Measurements from ENCODE around the gene KRT86. TPM values are rescaled to one million over a fixed set of nuclear protein-coding genes. Genes with fewer than 3 reads are reported as not detected.

KRT86 gene
- total RNA-seq, 4 donors from 2014 or later, result 1.0 to 289 (median 37.0) TPM

DNA sequence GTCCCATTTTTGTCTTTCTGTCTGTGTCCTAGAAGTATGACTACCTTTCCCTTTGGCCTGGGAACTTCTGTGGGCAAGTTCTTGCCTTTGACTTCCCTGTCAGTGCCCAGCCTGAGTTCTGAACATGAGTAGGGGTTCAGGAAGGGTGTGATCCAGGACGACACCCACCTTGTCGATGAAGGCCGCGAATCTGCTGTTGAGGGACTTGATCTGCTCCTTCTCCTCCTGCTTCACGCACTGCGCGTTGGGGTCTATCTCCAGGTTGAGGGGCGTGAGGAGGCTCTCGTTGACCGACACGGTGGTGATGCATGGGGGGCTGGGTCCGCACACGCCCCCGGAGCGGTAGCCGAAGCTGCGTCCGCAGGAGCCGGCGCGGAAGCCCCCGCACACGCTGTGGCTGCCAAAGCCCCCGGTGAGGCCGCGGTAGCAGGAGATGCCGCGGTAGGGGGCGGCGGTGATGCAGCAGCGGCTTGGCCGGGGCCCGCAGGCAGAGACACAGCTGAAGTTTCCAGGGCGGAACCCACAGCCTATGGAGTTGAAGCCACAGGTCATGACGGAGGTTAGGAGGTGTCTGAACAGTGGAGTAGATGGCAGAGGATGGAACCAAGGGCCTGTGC lies 46.4 kb downstream of the KRT86 start, which contains the start of gene KRT83:
Gene KRT83, minus strand, starts transcription at position 615 of the 617 bp plus-strand sequence. Its CDS starts 63 bp downstream, at position 552.
- peaks cover 5% of the 10 kb centered on the region for H3K4me1 ChIP-seq
- peaks cover 28% of the 10 kb centered on the region for H3K27me3 ChIP-seq
- whole genome bisulfite sequencing, result 69% methylated on average over 29 of the region's 35 CpGs
- no peak within 1 kb of the TSS for H3K4me3 ChIP-seq
- no peaks in the 10 kb centered on the region for H3K36me3 ChIP-seq
- H3K27ac ChIP-seq, result no peak within 1 kb of the TSS
- no peak for TF ChIP-seq EP300 (IDR thresholded peaks at IDR 0.05)
- TF ChIP-seq, protein P1, sequence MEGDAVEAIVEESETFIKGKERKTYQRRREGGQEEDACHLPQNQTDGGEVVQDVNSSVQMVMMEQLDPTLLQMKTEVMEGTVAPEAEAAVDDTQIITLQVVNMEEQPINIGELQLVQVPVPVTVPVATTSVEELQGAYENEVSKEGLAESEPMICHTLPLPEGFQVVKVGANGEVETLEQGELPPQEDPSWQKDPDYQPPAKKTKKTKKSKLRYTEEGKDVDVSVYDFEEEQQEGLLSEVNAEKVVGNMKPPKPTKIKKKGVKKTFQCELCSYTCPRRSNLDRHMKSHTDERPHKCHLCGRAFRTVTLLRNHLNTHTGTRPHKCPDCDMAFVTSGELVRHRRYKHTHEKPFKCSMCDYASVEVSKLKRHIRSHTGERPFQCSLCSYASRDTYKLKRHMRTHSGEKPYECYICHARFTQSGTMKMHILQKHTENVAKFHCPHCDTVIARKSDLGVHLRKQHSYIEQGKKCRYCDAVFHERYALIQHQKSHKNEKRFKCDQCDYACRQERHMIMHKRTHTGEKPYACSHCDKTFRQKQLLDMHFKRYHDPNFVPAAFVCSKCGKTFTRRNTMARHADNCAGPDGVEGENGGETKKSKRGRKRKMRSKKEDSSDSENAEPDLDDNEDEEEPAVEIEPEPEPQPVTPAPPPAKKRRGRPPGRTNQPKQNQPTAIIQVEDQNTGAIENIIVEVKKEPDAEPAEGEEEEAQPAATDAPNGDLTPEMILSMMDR (IDR thresholded peaks at IDR 0.05), result no peak
- no peak for TF ChIP-seq POLR2A (IDR thresholded peaks at IDR 0.05)
- no peak for TF ChIP-seq POLR2AphosphoS5 (IDR thresholded peaks at IDR 0.05)
- H3K9me3 ChIP-seq, result no peaks in the 10 kb centered on the region
- peak in 1 of 2 donors; percentile 48 for DNase-seq (ENCODE audit: low spot score in 2 of 2)

- TF ChIP-seq, protein P1 (IDR thresholded peaks at IDR 0.05), result no peak
- TF ChIP-seq EP300 (IDR thresholded peaks at IDR 0.05) (no peak), POLR2AphosphoS5 (IDR thresholded peaks at IDR 0.05) (no peak), POLR2A (IDR thresholded peaks at IDR 0.05) (no peak)
- Histone ChIP-seq H3K36me3 (no peaks in the 10 kb centered on the region), H3K4me3 (no peak overlapping the region), H3K27me3 (peaks cover 28% of the 10 kb centered on the region), H3K4me1 (peaks cover 5% of the 10 kb centered on the region), H3K27ac (no peak overlapping the region), H3K9me3 (no peaks in the 10 kb centered on the region)
- 56% methylated on average over 4 of the region's 4 CpGs for WGBS
- DNase-seq (ENCODE audit: low spot score in 2 of 2), result peak in 1 of 2 donors; percentile 55
Measured at GRCh38 chr12:52321418-52321817, 47.0 kb downstream of the KRT86 start.

GRCh38 chr12:52322069-52322468 lies 47.6 kb downstream of the KRT86 start:
- H3K4me3 ChIP-seq, result no peak overlapping the region
- H3K9me3 ChIP-seq, result no peaks in the 10 kb centered on the region
- no peak for TF ChIP-seq POLR2AphosphoS5 (IDR thresholded peaks at IDR 0.05)
- TF ChIP-seq, protein P1 (IDR thresholded peaks at IDR 0.05), result no peak
- TF ChIP-seq POLR2A (IDR thresholded peaks at IDR 0.05), result no peak
- no peak for TF ChIP-seq EP300 (IDR thresholded peaks at IDR 0.05)
- WGBS, result 84% methylated on average over 1 of the region's 1 CpG
- H3K27ac ChIP-seq, result no peak overlapping the region
- H3K4me1 ChIP-seq, result peaks cover 5% of the 10 kb centered on the region
- H3K27me3 ChIP-seq, result peaks cover 28% of the 10 kb centered on the region
- no peak for DNase-seq (ENCODE audit: low spot score in 2 of 2)
- no peaks in the 10 kb centered on the region for H3K36me3 ChIP-seq

GRCh38 chr12:52323001-52323400 lies 48.6 kb downstream of the KRT86 start:
- Histone ChIP-seq H3K9me3 (no peaks in the 10 kb centered on the region), H3K4me3 (no peak overlapping the region), H3K36me3 (no peaks in the 10 kb centered on the region), H3K4me1 (peaks cover 9% of the 10 kb centered on the region), H3K27me3 (peaks cover 28% of the 10 kb centered on the region), H3K27ac (no peak overlapping the region)
- no peak for TF ChIP-seq POLR2A (IDR thresholded peaks at IDR 0.05)
- TF ChIP-seq, protein P1 (IDR thresholded peaks at IDR 0.05), result no peak
- no peak for TF ChIP-seq EP300 (IDR thresholded peaks at IDR 0.05)
- TF ChIP-seq POLR2AphosphoS5 (IDR thresholded peaks at IDR 0.05), result no peak
- 64% methylated on average over 1 of the region's 1 CpG for WGBS
- peak in 1 of 2 donors; percentile 26 for DNase-seq (ENCODE audit: low spot score in 2 of 2)

DNA sequence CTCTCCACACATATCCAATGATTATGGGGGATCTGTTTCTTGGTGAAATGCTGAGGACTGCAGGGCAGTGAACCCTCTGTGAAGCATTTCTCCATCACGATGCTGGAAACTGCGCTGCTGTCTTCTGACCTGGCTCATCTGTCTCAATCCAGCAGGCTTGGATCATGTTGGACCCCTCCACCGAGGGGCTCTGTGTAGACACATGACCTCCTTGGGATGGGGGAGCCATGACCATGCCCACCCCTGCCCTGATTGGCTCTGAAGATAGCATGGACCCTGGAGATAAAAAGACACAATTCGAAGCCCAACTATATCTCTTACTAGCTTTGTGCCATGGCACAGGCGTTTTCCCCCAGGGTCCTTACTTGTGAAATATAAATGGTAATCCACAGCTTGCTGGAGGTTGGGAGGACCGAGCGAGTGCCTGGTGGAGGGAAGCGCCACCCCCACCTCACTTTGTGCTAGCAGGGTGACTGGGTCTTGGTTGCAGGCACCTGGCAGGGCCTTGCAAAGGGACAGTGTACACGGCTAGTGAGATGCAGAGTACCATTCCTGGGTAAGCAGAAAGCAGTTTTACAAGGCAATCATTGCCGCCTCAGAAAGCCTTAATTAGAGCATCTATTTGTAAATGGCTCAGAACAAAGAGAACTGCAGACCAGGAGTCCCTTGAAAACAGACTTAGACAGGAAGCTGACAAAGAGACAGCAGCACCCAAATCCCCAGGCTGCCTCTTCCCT lies 49.1 kb downstream of the KRT86 start:
- Histone ChIP-seq H3K27ac (no peak overlapping the region), H3K4me1 (peaks cover 11% of the 10 kb centered on the region), H3K4me3 (no peak overlapping the region), H3K27me3 (peaks cover 25% of the 10 kb centered on the region), H3K36me3 (no peaks in the 10 kb centered on the region), H3K9me3 (no peaks in the 10 kb centered on the region)
- 87% methylated on average over 8 of the region's 10 CpGs for WGBS
- TF ChIP-seq EP300 (IDR thresholded peaks at IDR 0.05) (no peak), POLR2AphosphoS5 (IDR thresholded peaks at IDR 0.05) (no peak), POLR2A (IDR thresholded peaks at IDR 0.05) (no peak)
- TF ChIP-seq, protein P1 (IDR thresholded peaks at IDR 0.05), result no peak
- peak in 1 of 2 donors; percentile 36 for DNase-seq (ENCODE audit: low spot score in 2 of 2)
